Effector CD8-positive, alpha-beta T cell (primary cell): Measurements from ENCODE around the gene GNB5.
A peak's percentile ranks its signal among the peaks of the same experiment; 100 is the strongest.
"Not testable (repeated sequence)": the region's sequence is repeated elsewhere in the genome, so short reads cannot be mapped to it uniquely, and the experiment has no call there.

Source experiments
- DNase-seq: peaks from one replicate; lab custom pipeline; 2025; lab: John Stamatoyannopoulos, UW

The GNB5 gene

DNA sequence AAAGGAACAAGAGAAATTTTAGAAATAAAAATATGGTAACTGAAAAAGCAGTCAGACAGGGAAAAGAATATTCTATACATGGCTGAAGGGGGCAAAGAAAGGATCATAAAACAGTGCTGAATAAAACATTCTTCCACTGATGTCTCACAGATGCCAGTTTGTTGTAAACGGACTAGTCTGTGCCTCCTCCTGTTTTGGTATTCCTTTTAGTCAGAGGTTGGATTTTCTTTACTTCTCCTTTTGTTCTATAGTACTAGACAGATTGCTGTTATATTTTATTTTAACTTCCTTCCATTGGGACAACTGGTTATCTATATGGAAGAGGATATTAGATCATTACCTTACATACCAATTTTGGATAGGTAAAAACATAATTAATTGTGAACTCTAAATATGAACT is 16.0 kb upstream of the GNB5 start:
- no peak for DNase-seq

DNA sequence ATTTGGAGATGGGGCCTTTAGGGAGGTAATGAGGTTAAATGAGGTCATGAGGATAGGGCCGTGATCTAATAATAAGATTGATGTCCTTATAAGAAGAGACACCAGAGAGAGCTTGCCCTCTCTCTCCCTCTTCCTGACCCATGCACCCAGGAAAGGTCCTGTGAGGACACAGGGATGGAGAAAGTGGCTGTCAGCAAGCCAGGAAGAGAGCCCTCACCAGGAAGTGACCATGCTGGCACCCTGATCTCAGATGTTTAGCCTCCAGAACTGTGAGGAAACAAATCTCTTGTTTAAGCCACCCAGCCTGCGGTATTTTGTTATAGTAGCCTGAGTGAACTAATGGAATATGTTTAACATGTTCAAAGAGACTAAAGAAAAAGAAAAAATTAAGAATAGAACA is 15.3 kb upstream of the GNB5 start:
- DNase-seq = no peak

DNA sequence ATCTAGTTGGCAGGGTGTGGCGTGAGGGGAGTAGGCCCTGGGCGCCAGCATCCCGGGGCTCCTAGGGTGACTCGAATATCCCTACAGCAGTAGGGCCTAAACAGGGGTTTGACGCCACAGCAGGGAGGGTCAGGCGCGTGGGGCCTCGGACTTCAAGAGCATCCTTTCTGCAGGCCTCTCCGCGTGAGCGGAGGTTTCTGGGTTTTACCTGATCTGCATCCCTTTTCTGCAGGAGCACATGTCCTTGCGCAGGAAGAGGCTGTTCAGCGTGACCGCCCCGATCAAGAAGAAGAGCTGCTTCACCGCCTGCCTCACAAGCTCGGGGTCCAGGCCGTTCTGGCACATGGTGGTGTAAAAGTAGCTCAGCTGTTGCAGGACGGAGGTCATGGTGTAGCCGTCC is 13.5 kb upstream of the GNB5 start:
- DNase-seq = no peak

DNA sequence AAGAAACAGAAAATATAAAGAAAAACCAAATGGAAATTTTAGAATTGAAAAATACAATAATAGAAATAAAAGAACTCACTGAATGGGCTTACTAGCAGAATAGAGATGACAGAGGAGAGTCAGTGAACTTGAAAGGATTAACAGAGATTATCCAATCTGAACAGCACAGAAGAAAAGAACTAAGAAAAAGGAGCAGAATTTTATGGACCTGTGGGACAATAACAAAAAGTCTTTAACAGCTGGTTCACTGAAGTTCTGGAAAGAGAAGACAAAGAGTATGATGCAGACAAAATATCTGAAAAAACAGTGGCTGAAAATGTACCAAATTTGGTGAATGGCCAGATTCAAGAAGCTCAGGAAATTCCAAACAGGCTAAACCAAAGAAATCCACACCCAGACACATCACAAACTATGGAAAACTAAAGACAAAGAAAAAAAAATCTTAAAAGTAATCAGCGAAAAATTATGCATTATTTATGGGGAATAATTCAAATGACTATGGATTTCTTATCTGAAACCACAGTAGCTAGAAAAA is 9.7 kb upstream of the GNB5 start:
- no peak for DNase-seq

- DNase-seq = no peak
Observed at GRCh38 chr15:52199271-52199670, 8.1 kb upstream of the GNB5 start.

GRCh38 chr15:52196891-52197290 is 5.7 kb upstream of the GNB5 start:
- DNase-seq = no peak

DNA sequence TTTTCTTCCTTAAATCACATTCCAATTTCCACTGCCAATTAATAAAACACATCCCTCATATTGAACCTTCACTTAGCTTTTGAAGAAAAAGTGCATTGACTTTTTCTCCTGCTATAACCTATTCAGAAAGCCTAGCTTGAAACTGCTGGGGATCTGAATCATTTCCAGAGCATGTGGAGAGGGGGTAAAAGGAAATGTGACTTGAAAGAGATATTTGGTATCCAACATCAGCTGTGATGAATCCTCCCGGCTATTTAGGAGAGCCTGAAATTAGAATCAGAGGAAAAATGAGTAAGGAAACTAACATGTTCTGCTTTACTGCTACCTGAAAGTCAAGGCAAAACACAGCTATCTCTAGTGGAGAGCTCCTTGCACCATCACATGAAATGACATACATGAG is 2.6 kb upstream of the GNB5 start:
- DNase-seq = no peak

DNA sequence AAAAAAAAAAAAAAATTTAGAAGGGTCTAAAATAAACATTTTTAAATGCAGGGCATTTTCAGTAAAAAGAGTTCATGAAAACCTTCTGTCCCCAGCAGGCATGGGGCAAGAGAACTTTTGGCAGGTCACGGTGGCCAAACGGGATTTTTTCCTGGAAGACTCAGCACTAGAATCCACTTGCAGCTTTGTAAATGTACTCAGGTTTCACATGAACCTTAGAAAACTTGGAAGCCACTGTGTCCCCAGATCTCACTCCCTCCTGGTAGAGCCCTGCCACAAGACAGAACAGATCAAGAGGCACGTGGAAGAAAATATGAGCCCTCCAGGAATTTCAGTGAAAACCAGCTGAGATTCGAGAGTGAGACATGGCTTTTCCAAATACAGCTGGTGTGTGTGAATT is 2.1 kb upstream of the GNB5 start:
- no peak for DNase-seq

DNA sequence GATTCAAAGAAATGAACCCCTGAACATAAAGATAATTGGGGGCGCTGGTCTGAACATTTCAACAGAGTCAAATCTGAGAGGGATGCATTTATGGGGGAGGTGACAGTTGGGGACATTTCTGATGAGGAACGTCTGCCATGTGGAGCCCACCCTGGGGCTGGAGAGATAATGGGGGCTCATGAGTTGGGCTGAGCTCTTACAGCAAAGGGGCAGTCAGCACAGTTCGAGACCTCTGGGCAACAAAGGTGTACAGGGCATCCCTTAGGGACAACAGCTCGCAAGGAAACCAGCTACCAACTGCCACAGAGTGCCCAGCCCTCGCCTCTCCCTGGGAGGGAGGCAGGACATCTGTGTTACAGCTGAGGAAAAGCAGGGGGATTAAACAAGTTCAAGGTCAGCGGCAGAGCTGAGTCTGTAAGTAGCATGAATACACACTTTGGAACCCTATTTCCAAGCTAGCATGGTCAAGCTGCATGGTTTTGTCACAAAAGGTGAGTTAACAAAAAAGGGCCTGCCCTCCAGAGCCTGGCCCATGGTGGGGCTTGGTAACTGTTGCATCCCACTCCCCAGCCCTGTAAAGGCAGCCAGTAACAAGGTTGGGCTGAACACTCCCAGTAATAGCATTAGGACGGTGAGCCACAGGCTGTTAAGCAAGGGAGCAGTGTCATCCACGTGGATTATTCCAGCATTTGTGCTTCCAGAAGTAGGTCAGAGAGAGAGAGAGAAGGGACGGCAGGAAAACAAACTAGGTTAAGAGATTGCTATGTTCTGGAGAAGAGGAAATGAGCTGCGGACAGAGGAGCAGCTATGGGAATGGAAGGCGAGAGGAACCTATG is 4.3 kb downstream of the GNB5 start:
- no peak for DNase-seq

DNA sequence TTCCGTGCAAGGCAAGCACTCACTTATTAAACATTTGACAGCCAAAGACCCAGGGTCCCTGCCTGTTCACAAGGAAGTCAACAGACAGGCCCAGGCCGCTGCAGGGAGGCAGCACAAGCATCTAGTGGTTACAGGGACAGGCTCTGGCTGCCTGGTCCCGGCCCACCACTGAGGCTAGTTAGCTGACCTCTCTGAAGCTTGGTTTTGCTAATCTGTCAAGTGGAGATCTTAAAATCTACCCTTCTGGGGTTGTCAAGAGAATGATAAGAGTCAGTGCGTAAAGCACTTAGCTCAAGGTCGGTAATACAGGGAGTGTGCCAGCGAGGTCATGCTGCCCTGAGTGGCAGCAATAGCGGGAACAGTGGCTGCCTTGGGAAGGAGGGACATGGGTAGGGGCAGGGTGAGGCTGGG is 6.0 kb downstream of the GNB5 start:
- DNase-seq = no peak

DNA sequence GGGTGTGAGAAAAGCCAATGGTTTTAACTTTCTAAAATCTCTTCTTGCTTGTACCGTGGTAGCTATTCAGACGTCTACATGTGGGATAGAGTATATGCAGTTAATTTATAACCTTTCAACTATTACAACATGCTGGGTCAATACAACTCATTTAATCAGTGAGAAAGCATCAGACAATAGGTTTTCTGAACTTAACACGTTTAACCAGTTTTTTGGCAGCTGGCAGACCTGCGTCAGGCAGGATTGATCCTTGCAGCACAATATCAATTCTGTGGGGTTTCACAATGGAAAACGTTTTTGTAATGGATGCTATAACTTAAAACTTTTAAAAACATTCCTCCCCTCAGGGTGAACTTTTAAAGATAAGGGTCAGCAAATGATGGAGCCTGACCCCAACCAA is 6.5 kb downstream of the GNB5 start:
- no peak for DNase-seq

GRCh38 chr15:52183562-52184173 is 7.5 kb downstream of the GNB5 start:
- DNase-seq = no peak

GRCh38 chr15:52181938-52182780 is 9.0 kb downstream of the GNB5 start:
- no peak for DNase-seq

- DNase-seq = no peak
Observed at GRCh38 chr15:52180851-52181450, 10.2 kb downstream of the GNB5 start.

DNA sequence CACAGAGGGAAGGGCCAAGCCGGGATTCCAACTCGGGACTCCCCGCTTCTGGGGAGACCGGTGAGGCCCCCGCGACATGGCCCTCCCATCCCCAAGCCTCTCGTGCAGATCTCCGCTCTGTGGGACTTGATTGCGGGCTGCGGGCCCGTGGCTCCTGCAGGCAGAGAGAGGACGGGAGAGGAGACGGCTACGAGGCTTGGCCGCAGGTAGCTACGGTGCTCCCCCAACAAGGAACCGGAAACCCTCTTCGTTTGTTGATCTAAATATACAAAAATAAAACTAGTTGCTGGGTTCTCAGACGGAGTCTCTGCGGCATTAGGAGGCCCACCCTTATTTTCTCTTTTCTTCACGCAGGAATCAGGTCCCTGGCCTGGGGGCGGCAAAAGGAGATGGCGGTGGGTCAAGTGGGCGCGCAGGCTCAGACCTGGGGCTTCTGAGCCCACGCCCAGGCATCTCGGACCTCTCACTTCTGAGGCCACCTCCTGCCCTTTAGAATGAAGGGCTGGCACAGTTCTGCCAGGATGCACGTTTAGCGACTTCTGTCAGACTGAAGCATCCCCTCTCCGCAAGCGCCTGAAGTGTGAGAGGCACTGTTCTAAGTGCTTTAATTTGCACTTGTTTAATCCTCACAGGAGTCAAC is 10.9 kb downstream of the GNB5 start:
- no peak for DNase-seq

DNA sequence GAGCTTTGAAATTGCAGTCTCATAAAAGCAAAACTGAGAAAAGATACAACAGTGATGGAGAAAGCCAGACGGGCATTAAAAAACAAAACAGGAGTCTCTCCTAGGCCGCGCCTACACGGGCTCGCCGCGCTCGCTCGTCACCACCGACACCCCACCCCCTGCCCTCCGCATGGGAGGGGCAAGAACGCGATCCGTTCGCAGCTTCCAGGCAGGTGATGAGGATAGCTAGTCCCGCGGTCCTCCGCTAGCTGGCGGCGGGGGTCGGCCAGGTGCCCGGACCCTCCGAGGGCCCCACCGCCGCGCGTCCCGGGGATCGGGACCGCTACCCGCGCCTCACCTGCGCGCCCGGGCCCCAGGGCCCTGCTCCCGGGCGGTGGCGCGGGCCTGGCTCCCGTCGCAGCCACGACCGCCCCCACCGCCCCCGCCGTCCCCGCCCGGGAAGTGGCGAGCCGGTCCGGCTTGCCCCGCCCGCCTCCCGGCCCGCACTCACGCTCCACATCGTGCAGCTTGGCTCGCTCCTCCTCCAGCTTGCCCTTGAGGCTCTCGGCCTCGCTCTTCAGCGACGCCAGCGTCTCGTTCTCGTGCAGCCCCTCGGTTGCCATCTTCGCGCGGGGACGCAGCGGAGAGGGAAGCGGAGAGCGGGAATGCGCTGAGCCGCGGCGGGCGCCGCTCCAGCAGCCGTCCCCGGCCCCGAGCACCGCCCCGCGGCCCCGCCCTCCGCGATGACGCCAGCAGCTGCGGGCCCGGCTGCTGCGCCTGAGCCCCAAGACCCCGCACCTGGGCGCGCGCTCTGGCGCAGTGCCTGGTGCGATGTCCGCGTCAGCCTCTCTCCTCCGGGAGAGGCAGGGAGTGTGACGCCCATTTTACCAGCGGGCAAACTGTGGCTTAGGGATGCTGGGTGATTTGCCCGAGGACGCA is 11.7 kb downstream of the GNB5 start:
- DNase-seq = peak; percentile 76

DNA sequence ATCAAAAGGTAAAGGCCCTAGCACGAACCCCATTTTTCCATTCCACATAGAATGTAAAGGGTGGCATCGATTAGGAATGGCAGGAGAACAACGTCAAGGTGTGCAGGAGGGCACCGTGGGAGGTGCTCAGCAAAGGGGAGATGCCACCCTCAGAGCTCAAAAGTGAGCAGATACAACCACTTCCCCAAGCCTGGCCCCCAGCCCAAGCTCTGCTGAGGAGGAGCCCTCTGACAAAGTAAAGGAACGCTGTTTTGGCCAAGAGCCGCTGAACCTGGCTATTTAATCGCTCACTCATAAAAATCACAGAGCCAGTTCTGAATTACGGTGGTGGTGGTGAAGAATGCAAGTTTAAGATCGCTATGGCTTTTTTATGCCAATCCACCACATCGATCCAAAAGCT is 12.4 kb downstream of the GNB5 start:
- no peak for DNase-seq

- no peak for DNase-seq
Observed at GRCh38 chr15:52172869-52173268, 18.3 kb downstream of the GNB5 start.

DNA sequence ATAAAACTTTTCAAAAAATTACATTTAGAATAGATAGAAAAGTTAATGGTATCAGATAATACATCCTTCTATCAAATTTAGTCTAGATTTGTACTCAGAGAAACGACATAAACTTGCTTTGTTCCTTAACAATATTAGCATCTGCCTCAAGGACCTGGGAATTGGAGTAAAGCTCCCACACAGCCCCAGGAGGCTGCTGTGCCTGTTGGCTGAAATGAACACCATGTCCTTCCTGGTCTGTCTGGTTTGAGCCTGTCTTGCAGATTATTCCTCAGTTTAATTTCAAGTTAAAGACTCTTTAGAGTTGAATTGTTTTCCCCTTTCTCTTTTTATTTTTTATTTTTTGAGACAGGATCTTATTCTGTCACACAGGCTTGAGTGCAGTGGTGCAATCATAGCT is 19.4 kb downstream of the GNB5 start:
- no peak for DNase-seq

DNA sequence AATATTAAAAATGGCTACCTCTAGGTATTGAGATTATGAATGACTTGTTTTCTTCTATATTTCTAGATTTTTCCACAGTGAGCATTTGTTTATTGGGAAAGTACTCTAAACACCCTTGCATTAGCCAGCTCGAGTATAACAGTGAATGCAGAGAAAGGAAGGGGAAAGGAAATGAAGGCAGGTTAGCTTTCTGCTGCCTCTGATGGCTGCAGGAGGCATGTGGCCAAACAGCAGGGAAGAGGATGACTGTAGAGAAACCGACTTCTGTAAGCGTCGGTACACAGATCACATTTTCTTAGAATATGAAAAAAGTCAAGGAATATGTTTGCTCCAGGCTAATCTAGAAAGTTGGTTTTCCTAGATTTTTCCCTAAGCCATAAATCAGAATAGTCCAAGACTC is 19.8 kb downstream of the GNB5 start:
- no peak for DNase-seq

DNA sequence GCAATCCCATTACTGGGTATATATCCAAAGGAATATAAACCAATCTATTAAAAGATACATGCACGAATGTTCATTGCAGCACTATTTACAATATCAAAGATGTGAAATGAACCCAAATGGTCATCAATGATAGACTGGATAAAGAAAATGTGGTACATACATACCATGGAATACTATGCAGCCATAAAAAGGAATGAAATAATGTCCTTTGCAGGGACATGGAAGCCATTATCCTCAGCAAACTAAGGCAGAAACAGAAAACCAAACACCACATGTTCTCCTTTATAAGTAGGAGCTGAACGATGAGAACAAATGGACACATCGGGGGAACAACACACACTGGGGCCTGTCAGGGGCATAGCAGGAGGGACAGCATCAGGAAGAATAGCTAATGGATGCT is 21.0 kb downstream of the GNB5 start:
- DNase-seq = not testable (repeated sequence)
